ENCODE results near the gene DDX39A.

DNA sequence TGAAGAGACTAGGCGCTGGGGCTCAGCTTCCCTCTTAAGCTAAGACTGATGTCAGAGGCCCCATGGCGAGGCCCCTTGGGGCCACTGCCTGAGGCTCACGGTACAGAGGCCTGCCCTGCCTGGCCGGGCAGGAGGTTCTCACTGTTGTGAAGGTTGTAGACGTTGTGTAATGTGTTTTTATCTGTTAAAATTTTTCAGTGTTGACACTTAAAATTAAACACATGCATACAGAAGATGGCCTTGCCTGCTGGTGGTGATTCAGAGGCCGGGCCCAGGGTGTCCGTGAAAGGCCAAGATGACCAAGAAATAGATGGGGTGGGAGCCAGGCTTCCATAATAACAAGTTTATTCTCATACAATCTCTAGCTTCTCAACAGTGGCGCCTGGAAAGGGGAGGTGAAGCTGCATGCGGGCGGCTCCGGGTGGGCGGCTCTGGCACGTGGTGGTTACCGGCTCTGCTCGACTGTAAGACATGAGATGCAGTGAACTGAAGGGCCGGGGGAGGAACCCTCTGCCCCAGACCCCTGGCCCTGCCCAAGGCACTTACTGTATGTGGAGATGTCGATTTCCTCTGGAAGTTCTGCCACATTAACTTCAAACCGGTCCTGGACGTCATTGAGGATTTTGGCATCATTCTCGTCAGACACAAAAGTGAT is 10.5 kb downstream of the DDX39A start:
- TF ChIP-seq, protein P1, sequence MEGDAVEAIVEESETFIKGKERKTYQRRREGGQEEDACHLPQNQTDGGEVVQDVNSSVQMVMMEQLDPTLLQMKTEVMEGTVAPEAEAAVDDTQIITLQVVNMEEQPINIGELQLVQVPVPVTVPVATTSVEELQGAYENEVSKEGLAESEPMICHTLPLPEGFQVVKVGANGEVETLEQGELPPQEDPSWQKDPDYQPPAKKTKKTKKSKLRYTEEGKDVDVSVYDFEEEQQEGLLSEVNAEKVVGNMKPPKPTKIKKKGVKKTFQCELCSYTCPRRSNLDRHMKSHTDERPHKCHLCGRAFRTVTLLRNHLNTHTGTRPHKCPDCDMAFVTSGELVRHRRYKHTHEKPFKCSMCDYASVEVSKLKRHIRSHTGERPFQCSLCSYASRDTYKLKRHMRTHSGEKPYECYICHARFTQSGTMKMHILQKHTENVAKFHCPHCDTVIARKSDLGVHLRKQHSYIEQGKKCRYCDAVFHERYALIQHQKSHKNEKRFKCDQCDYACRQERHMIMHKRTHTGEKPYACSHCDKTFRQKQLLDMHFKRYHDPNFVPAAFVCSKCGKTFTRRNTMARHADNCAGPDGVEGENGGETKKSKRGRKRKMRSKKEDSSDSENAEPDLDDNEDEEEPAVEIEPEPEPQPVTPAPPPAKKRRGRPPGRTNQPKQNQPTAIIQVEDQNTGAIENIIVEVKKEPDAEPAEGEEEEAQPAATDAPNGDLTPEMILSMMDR (IDR thresholded peaks at IDR 0.05), result no peak
- TF ChIP-seq EZH2 (IDR thresholded peaks at IDR 0.05; ENCODE audit: borderline replicate concordance, insufficient read depth, low read depth, low read length, poor library complexity, severe bottlenecking), result no peak
